GM19023 (cell line): ENCODE data around the gene TRIP11.
"Not testable (repeated sequence)": the region's sequence is repeated elsewhere in the genome, so short reads cannot be mapped to it uniquely, and the experiment has no call there.

Experiments
- ATAC-seq: cut with Tn5 transposase; IDR thresholded peaks from one replicate; pipeline ENCODE4 v1.9.1; 2021; ENCODE audit warnings: mild to moderate bottlenecking, moderate library complexity; ENCODE audit not compliant: unreplicated experiment

Gene TRIP11

GRCh38 chr14:92039719-92040430 is at the start of gene TRIP11:
TRIP11 (minus strand) TSS chr14:92040059; CDS start chr14:92039685, 374 bp downstream.
- ATAC-seq: peak; percentile 97

- no peak for ATAC-seq
Observed at GRCh38 chr14:92088494-92088893, 48.6 kb upstream of the TRIP11 start.

GRCh38 chr14:92074555-92074954 is 34.7 kb upstream of the TRIP11 start:
- ATAC-seq: no peak

- ATAC-seq: no peak
Observed at GRCh38 chr14:92058006-92058917, 18.4 kb upstream of the TRIP11 start.

GRCh38 chr14:92049781-92050180 is 9.9 kb upstream of the TRIP11 start:
- ATAC-seq: no peak

DNA sequence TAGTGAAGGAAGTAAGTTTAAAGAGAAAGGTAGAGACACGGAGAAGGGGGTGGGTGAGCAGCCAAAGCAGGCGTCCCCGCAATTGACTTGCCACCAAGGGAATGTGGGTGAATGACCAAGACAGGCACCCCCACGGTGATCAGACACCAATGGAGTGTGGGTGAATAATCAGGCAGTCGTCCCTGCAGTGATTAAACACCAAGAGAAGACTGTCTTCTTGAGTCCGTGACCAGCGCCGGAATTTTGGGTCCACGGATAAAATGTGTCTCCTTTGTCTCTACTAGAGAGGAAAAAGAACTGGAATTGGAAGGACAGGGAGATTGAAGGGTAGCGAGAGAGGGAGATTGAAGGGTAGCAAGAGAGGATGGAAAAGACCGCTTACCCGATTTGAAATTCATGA is 9.4 kb upstream of the TRIP11 start:
- ATAC-seq: not testable (repeated sequence)

DNA sequence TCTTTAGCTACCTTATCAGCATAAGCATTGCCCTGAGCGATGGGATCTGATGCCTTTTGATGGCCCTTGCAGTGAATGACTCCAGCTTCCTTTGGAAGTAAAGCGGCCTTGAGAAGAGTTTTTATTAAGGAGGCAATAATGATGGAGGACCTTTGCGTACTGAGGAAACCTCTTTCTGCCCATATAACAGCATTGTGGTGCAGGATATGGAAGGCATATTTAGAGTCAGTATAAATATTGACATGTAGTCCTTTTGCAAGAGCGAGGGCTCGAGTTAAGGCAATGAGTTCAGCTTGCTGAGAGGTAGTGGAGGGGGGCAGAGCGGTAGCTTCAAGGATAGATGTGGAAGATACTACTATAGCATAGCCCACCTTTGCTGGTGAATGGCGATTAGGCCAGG is 6.0 kb upstream of the TRIP11 start:
- not testable (repeated sequence) for ATAC-seq

DNA sequence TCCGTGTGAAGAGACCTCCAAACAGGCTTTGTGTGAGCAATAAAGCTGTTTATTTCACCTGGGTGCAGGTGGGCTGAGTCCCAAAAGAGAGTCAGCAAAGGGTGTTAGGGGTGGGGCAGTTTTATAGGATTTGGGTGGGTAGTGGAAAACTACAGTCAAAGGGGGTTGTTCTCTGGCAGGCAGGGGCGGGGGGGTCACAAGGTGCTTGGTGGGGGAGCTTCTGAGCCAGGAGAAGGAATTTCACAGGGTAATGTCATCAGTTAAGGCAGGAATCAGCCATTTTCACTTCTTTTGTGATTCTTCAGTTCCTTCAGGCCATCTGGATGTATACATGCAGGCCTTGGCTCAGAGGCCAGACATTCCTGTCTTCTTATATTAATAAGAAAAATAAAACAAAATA is 1.9 kb upstream of the TRIP11 start:
- not testable (repeated sequence) for ATAC-seq

GRCh38 chr14:92041203-92041602 is 1.3 kb upstream of the TRIP11 start:
- ATAC-seq: no peak

DNA sequence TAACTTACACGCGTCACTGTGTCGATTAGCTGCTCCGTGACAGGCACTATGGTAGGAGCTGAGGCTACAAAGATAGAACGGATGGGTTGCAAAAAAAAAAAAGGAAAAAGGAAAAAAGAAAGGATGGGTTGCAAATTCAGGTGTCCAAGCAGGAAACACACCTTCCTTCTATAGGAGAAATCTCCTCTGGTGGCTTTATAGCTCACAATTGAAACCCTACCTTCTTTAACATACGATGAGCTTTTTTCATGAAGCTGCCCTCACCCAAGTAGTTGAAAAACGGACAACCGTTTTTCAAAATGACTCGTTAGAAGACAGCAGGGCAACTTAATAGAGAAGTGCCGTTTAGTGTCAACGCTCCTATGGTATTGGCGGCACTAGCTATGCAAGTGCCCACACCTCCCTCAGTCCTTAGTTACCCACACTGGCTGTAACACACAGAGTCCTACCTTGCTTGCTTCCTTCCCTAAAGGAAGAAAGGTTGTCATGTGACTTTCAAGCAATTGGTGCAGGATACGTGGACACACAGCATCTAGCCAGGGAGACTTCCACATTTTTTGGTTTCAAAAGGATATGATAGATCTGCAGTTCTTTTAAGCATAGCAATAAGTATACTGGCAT is 682 bp upstream of the TRIP11 start:
- peak; percentile 8 for ATAC-seq

DNA sequence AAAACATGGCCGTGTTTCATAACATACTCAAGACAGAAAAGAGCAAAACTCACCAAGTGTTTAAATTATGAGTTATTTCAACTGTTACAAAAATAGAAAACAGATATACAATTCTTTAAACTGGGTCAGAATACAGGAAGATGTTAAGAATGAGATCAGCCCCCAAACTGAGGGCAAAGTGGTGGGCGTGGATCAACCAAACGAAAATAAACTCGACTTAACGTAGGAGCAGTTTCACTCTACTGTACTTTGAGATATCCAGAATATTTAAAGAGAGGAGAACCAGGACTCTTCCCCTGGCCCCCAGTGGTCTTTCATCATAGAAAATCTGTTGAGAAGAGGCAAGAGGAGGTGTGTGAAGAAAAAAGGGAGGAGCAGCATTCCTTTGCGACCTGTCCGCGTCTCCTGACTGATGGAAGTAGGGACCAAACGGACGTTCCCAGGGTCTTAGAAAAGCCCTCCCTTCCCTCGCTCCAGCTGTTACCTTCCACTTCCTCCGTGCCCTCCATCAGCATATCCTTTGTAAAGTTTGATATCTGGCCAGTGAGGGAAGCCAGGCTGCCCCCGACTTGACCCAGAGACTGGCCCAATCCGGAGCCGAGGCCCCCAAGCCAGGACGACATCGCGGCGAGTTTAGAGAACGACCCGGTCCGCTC is 668 bp downstream of the TRIP11 start:
- ATAC-seq: peak; percentile 14

GRCh38 chr14:92037989-92038388 is 1.9 kb downstream of the TRIP11 start:
- no peak for ATAC-seq

GRCh38 chr14:92035890-92036289 is 4.0 kb downstream of the TRIP11 start:
- no peak for ATAC-seq

GRCh38 chr14:92033906-92034687 is 5.8 kb downstream of the TRIP11 start:
- ATAC-seq: no peak

- no peak for ATAC-seq
Observed at GRCh38 chr14:92033433-92033832, 6.4 kb downstream of the TRIP11 start.

DNA sequence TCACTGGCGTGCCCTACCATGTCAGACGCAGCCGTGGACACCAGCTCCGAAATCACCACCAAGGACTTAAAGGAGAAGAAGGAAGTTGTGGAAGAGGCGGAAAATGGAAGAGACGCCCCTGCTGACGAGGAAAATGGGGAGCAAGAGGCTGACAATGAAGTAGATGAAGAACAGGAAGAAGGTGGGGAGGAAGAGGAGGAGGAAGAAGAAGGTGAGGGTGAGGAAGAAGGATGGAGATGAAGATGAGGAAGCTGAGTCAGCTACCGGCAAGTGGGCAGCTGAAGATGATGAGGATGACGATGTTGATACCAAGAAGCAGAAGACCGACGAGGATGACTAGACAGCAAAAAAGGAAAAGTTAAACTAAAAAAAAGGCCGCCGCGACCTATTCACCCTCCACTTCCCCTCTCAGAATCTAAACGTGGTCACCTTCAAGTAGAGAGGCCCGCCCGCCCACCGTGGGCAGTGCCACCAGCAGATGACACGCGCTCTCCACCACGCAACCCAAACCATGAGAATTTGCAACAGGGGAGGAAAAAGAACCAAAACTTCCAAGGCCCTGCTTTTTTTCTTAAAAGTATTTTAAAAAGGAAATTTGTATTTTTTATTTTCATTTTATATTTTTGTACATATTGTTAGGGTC is 13.2 kb downstream of the TRIP11 start:
- ATAC-seq: no peak

DNA sequence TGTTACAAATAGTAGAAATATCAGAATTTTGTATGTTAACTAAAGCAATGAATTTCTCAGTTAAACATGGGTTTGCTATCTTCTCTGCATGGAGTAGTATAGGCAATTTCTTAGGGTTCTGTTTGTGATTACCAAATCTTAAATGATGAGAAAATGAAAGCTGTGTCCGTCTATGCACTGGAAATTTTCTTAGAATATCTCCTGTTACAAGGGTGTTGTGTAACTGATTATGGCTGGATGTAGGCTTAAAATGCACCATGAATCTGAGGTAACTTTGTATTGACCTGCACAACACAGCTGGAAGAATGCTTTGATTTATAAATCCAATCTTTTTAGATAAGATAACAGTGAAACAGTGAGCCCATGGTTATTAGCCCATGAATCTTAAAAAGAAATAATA is 17.8 kb downstream of the TRIP11 start:
- no peak for ATAC-seq

GRCh38 chr14:92021523-92021922 is 18.3 kb downstream of the TRIP11 start:
- ATAC-seq: no peak

GRCh38 chr14:92014040-92014439 is 25.8 kb downstream of the TRIP11 start:
- no peak for ATAC-seq
